ENCODE measurements around the gene TRAPPC5. TPM values are rescaled to one million over a fixed set of nuclear protein-coding genes. Genes with fewer than 3 reads are reported as not detected.

Gene TRAPPC5
- polyA plus RNA-seq, 1 donor (not counting 4 experiments of a cell fraction or from before 2014, with no cell fraction given): 54.8 TPM

GRCh38 chr19:7687177-7687576, 6.5 kb downstream of the TRAPPC5 start:
- H3K4me3 ChIP-seq (ENCODE audit: control insufficient read depth in 2 of 3, extremely low read depth in 1 of 3, insufficient read depth in 2 of 3, low read depth in 1 of 3, low read length in 3 of 3): no peak overlapping the region
- peaks cover 3% of the 10 kb centered on the region for H3K9me3 ChIP-seq (ENCODE audit: control insufficient read depth, low read depth, low read length)
- H3K36me3 ChIP-seq (ENCODE audit: control insufficient read depth in 2 of 2, extremely low read depth in 1 of 2, insufficient read depth in 2 of 2, low read length in 2 of 2): peaks cover 0 to 6% of the 10 kb centered on the region in 2 experiments
- no peak overlapping the region for H2AFZ ChIP-seq (ENCODE audit: control insufficient read depth, low read length)
- FAIRE-seq: no peak
- H3K27ac ChIP-seq (ENCODE audit: control insufficient read depth, insufficient read depth, low read length): no peak overlapping the region
- H3K9me1 ChIP-seq (ENCODE audit: control insufficient read depth, extremely low read depth, insufficient read depth, low read length): no peaks in the 10 kb centered on the region
- H3K4me2 ChIP-seq (ENCODE audit: control insufficient read depth, extremely low read depth, insufficient read depth, low read depth, low read length): no peak overlapping the region
- no peaks in the 10 kb centered on the region for H3K4me1 ChIP-seq (ENCODE audit: control insufficient read depth, extremely low read depth, insufficient read depth, low read length)
- TF ChIP-seq EZH2 (IDR thresholded peaks at IDR 0.05; ENCODE audit: low read length): no peak
- no peak for TF ChIP-seq CTCF (optimal IDR thresholded peaks at IDR 0.05 in 1 of 3, IDR thresholded peaks at IDR 0.05 in 1 of 3, conservative IDR thresholded peaks at IDR 0.05 in 1 of 3; ENCODE audit: extremely low read depth in 1 of 3, insufficient read depth in 2 of 3, low read length in 3 of 3)
- no peaks in the 10 kb centered on the region for H4K20me1 ChIP-seq (ENCODE audit: control insufficient read depth, extremely low read depth, insufficient read depth, low read length)
- dilution Hi-C loops (cut with MboI; ENCODE audit: extremely low pct_ligation_motif_present, low sequenced_read_pairs): no loop called here
- no peak for DNase-seq (ENCODE audit: low read depth, low spot score)
- peaks cover 6% of the 10 kb centered on the region for H3K79me2 ChIP-seq (ENCODE audit: control insufficient read depth, insufficient read depth, low read length)
- H3K9ac ChIP-seq (ENCODE audit: control insufficient read depth, extremely low read depth, insufficient read depth, low read length): no peak overlapping the region
- no peaks in the 10 kb centered on the region for H3K27me3 ChIP-seq (ENCODE audit: control insufficient read depth, extremely low read depth, insufficient read depth, low read length)

- Histone ChIP-seq H3K4me2 (ENCODE audit: control insufficient read depth, extremely low read depth, insufficient read depth, low read depth, low read length) (no peak overlapping the region), H3K79me2 (ENCODE audit: control insufficient read depth, insufficient read depth, low read length) (no peaks in the 10 kb centered on the region), H3K36me3 (ENCODE audit: control insufficient read depth in 2 of 2, extremely low read depth in 1 of 2, insufficient read depth in 2 of 2, low read length in 2 of 2) (no peaks in the 10 kb centered on the region), H3K4me1 (ENCODE audit: control insufficient read depth, extremely low read depth, insufficient read depth, low read length) (no peaks in the 10 kb centered on the region), H2AFZ (ENCODE audit: control insufficient read depth, low read length) (no peak overlapping the region), H3K9ac (ENCODE audit: control insufficient read depth, extremely low read depth, insufficient read depth, low read length) (no peak overlapping the region), H3K9me1 (ENCODE audit: control insufficient read depth, extremely low read depth, insufficient read depth, low read length) (no peaks in the 10 kb centered on the region), H4K20me1 (ENCODE audit: control insufficient read depth, extremely low read depth, insufficient read depth, low read length) (no peaks in the 10 kb centered on the region), H3K27ac (ENCODE audit: control insufficient read depth, insufficient read depth, low read length) (no peak overlapping the region), H3K9me3 (ENCODE audit: control insufficient read depth, low read depth, low read length) (peaks cover 3% of the 10 kb centered on the region), H3K4me3 (ENCODE audit: control insufficient read depth in 2 of 3, extremely low read depth in 1 of 3, insufficient read depth in 2 of 3, low read depth in 1 of 3, low read length in 3 of 3) (no peak overlapping the region), H3K27me3 (ENCODE audit: control insufficient read depth, extremely low read depth, insufficient read depth, low read length) (no peaks in the 10 kb centered on the region)
- dilution Hi-C loops (cut with MboI; ENCODE audit: extremely low pct_ligation_motif_present, low sequenced_read_pairs): no loop called here
- TF ChIP-seq CTCF (optimal IDR thresholded peaks at IDR 0.05 in 1 of 3, IDR thresholded peaks at IDR 0.05 in 1 of 3, conservative IDR thresholded peaks at IDR 0.05 in 1 of 3; ENCODE audit: extremely low read depth in 1 of 3, insufficient read depth in 2 of 3, low read length in 3 of 3) (no peak), EZH2 (IDR thresholded peaks at IDR 0.05; ENCODE audit: low read length) (no peak)
- FAIRE-seq (no peak), DNase-seq (ENCODE audit: low read depth, low spot score) (no peak)
Observed at GRCh38 chr19:7689165-7689564, 8.5 kb downstream of the TRAPPC5 start.

Measured in keratinocyte (primary cell).